Spleen (tissue), 7 donors: ENCODE results near the gene NEDD4L.

Experiments used
- CTCF ChIP-seq, 11 experiments: fragments of 200-600 bp in 7 of 11; fragments of 450-650 bp in 4 of 11; sonication (generic) in 4 of 11; IDR thresholded peaks in 8 of 11; conservative IDR thresholded peaks in 3 of 11; 1 replicate in 7 of 11; 2 replicates in 4 of 11; pipeline versions ENCODE4 v1.4.0 to v1.8.0; 2016 to 2021; ENCODE audit warnings: antibody characterized with exemption in 11 of 11, inconsistent platforms in 4 of 11, mild to moderate bottlenecking in 1 of 11
- POLR2A ChIP-seq, 3 donors: fragments of 450-650 bp; IDR thresholded peaks; one replicate each; pipeline ENCODE4 v1.5.1; 2017; ENCODE audit warnings: antibody characterized with exemption in 3 of 3, mild to moderate bottlenecking in 1 of 3
- donor health status: DM: no; HTN: no; CAD: no; lungs with moderate emphysema.
- donor health status: DM: no; HTN: no; CAD: no.
- donor health status: DM: no; HTN: no; CAD: no.

- no peak for TF ChIP-seq CTCF (IDR thresholded peaks at IDR 0.05 in 8 of 11, conservative IDR thresholded peaks at IDR 0.05 in 3 of 11)
- TF ChIP-seq POLR2A (IDR thresholded peaks at IDR 0.05): no peak
Measured at GRCh38 chr18:58055890-58056558, 12.0 kb downstream of the NEDD4L start.
